SK-N-SH (cell line): ENCODE data around the gene TCF12. TPM values are rescaled to one million over a fixed set of nuclear protein-coding genes. Genes with fewer than 3 reads are reported as not detected.
A peak's percentile ranks its signal among the peaks of the same experiment; 100 is the strongest.

ENCODE experiments used
- CTCF ChIA-PET: fragments of 300-600, 350-600 bp; formaldehyde crosslinking; extraction: SDS; loops from one replicate; lab custom pipeline; 2021; lab: Yijun Ruan, JAX
- POLR2A ChIA-PET: fragments of 350-600 bp; sonication (Branson Sonifier 250); formaldehyde crosslinking; extraction: SDS; loops from one replicate; lab custom pipeline; 2020; ENCODE audit warnings: antibody characterized with exemption, inconsistent platforms; lab: Yijun Ruan, JAX
- DNase-seq: peaks from one replicate; pipeline ENCODE4 v3.0.0; 2012
- H2AFZ ChIP-seq: fragments of 200-600 bp; sonication (generic); 2 replicates; pipeline ENCODE4 v1.8.1; 2016; ENCODE audit warnings: antibody characterized with exemption, mild to moderate bottlenecking, low read depth
- H3F3A ChIP-seq: fragments of 200-600 bp; sonication (generic); replicated peaks from 2 replicates; pipeline ENCODE3; 2016; ENCODE audit warnings: antibody characterized with exemption, mild to moderate bottlenecking; ENCODE audit not compliant: insufficient read depth
- H3K27ac ChIP-seq, 2 experiments: fragments of 200-500 bp in 1 of 2; fragments of 200-600 bp in 1 of 2; sonication (Bioruptor generic) in 1 of 2; sonication (generic), shearing (Covaris generic) in 1 of 2; 2 replicates each; pipeline versions ENCODE4 v1.5.1 to v1.6.1; 2014 to 2016; ENCODE audit warnings: low read depth in 2 of 2, inconsistent platforms in 1 of 2, low read length in 1 of 2, mild to moderate bottlenecking in 1 of 2, mixed read lengths in 1 of 2
- H3K27me3 ChIP-seq: fragments of 200-600 bp; sonication (generic), shearing (Covaris generic); 2 replicates; pipeline ENCODE4 v1.6.1; 2016; ENCODE audit warnings: mixed run types; ENCODE audit not compliant: insufficient read depth
- H3K36me3 ChIP-seq, 2 experiments: fragments of 200-500 bp in 1 of 2; fragments of 200-600 bp in 1 of 2; sonication (Bioruptor generic) in 1 of 2; sonication (generic) in 1 of 2; replicated peaks in 1 of 2; 2 replicates each; pipeline versions ENCODE3 to v1.5.1; 2014 to 2016; ENCODE audit warnings: low read length in 1 of 2, mild to moderate bottlenecking in 1 of 2; ENCODE audit not compliant: insufficient read depth in 2 of 2, control insufficient read depth in 1 of 2
- H3K4me1 ChIP-seq, 2 experiments: fragments of 200-500 bp in 1 of 2; fragments of 200-600 bp in 1 of 2; sonication (Bioruptor generic) in 1 of 2; sonication (generic), shearing (Covaris generic) in 1 of 2; 2 replicates each; pipeline versions ENCODE4 v1.5.1 to v1.6.1; 2014 to 2016; ENCODE audit warnings: low read depth in 1 of 2, low read length in 1 of 2, mixed run types in 1 of 2; ENCODE audit not compliant: insufficient read depth in 2 of 2, control insufficient read depth in 1 of 2
- H3K4me2 ChIP-seq: fragments of 200-600 bp; sonication (generic), shearing (Covaris generic); 2 replicates; pipeline ENCODE4 v1.6.1; 2017; ENCODE audit warnings: mixed run types
- H3K4me3 ChIP-seq, 2 experiments: fragments of 200-500 bp in 1 of 2; fragments of 200-600 bp in 1 of 2; sonication (Bioruptor generic) in 1 of 2; sonication (generic), shearing (Covaris generic) in 1 of 2; 2 replicates each; pipeline versions ENCODE4 v1.5.1 to v1.8.1; 2014 to 2016; ENCODE audit warnings: low read depth in 2 of 2, inconsistent platforms in 1 of 2, low read length in 1 of 2, mild to moderate bottlenecking in 1 of 2, mixed read lengths in 1 of 2, moderate library complexity in 1 of 2
- H3K79me2 ChIP-seq: fragments of 200-600 bp; sonication (generic); 2 replicates; pipeline ENCODE4 v1.8.1; 2017; ENCODE audit warnings: mild to moderate bottlenecking; ENCODE audit not compliant: insufficient read depth
- H3K9ac ChIP-seq: fragments of 200-600 bp; sonication (generic); 2 replicates; pipeline ENCODE4 v1.6.1; 2017; ENCODE audit warnings: mixed run types
- H3K9me2 ChIP-seq: fragments of 200-600 bp; sonication (generic); 2 replicates; pipeline ENCODE4 v1.6.1; 2017; ENCODE audit warnings: mixed run types
- H3K9me3 ChIP-seq: fragments of 200-600 bp; sonication (generic); 2 replicates; pipeline ENCODE4 v1.6.1; 2017; ENCODE audit warnings: mixed run types, mild to moderate bottlenecking, moderate library complexity
- H4K20me1 ChIP-seq: fragments of 200-600 bp; sonication (generic); 2 replicates; pipeline ENCODE4 v1.6.1; 2017; ENCODE audit warnings: mild to moderate bottlenecking, mixed run types; ENCODE audit not compliant: insufficient read depth
- ELF1 ChIP-seq: IDR thresholded peaks from 2 replicates; pipeline ENCODE4 v1.4.0; 2012
- EP300 ChIP-seq, 2 experiments: IDR thresholded peaks; 2 replicates each; pipeline versions ENCODE4 v1.4.0 to v1.6.1; 2012; ENCODE audit warnings: borderline replicate concordance in 1 of 2, low read depth in 1 of 2, low read length in 1 of 2
- GATA2 ChIP-seq: sonication (generic); formaldehyde crosslinking; IDR thresholded peaks from 2 replicates; pipeline ENCODE4 v1.5.0; 2020; ENCODE audit warnings: mild to moderate bottlenecking, missing genetic modification reagents
- JUND ChIP-seq: IDR thresholded peaks from 2 replicates; pipeline ENCODE4 v1.4.0; 2012
- MXI1 ChIP-seq: IDR thresholded peaks from 2 replicates; pipeline ENCODE4 v1.6.1; 2012; ENCODE audit warnings: mild to moderate bottlenecking, low read depth, low read length, improper control_type of control experiment
- NRF1 ChIP-seq: IDR thresholded peaks from 2 replicates; pipeline ENCODE4 v1.6.1; 2012; ENCODE audit warnings: low read depth, mild to moderate bottlenecking, low read length
- RCOR1 ChIP-seq: fragments of 150-350 bp; IDR thresholded peaks from 2 replicates; pipeline ENCODE4 v1.6.1; 2017; ENCODE audit warnings: antibody characterized with exemption, low read length
- REST ChIP-seq: IDR thresholded peaks from 2 replicates; pipeline ENCODE4 v1.6.1; 2012; ENCODE audit warnings: mild to moderate bottlenecking, low read depth, low read length, moderate library complexity
- RFX5 ChIP-seq: IDR thresholded peaks from 2 replicates; pipeline ENCODE4 v1.6.1; 2012; ENCODE audit warnings: mild to moderate bottlenecking, improper control_type of control experiment, low read length
- SIN3A ChIP-seq: IDR thresholded peaks from 2 replicates; pipeline ENCODE4 v1.6.1; 2012; ENCODE audit warnings: low read depth, mild to moderate bottlenecking, low read length, moderate library complexity, borderline replicate concordance
- TAF1 ChIP-seq: IDR thresholded peaks from 2 replicates; pipeline ENCODE4 v1.6.1; 2012; ENCODE audit warnings: low read depth, mild to moderate bottlenecking, low read length, moderate library complexity, borderline replicate concordance
- TEAD4 ChIP-seq: IDR thresholded peaks from 2 replicates; pipeline ENCODE4 v1.4.0; 2012; ENCODE audit warnings: mild to moderate bottlenecking, borderline replicate concordance; ENCODE audit not compliant: insufficient read depth
- USF2 ChIP-seq: fragments of 150-350 bp; IDR thresholded peaks from 2 replicates; pipeline ENCODE4 v1.6.1; 2017; ENCODE audit warnings: antibody characterized with exemption, low read length, low read depth, borderline replicate concordance
- ZBTB33 ChIP-seq: IDR thresholded peaks from 2 replicates; pipeline ENCODE4 v1.4.0; 2012; ENCODE audit warnings: low read depth, borderline replicate concordance
- WGBS: methylation state at CpG from one replicate; pipeline ENCODE4 v1.1.6; 2017; ENCODE audit warnings: low lambda C conversion rate; 5-methylcytosine and 5-hydroxymethylcytosine counted together
- polyA plus RNA-seq, 3 experiments: library from polyadenylated mRNA; depleted of rRNA; stranded (reverse); fragments of >200 nt; gene quantifications; 2 replicates each; pipeline ENCODE4 v1.2.3, GENCODE V29; 2012

TCF12 gene
- polyA plus RNA-seq, 1 of the 3 experiments (the other 2 are of a cell fraction), result 49.6 TPM

DNA sequence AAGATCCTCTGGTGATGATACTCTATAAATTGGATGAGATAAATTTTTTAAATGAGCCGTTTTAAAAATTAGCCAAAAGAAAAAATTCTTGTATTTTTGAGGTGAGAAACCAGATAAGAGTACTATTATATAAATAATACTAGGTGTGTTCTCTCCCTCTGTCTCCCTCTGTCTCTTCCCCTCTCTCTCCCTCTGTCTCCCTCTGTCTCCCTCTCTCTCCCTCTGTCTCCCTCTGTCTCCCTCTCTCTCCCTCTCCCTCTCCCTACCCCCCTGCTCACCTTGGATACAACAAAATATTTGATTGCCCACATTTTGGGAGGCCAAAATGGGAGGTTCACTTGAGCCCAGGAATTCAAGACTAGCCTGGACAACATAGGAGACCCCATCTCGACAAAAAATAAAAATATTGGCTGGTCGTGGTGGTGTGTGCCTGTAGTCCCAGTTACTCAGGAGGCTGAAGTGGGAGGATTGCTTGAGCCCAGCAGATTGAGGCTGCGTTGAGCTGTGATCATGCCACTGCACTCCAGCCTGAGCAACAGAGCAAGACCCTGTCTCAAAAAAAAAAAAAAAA is 168.5 kb downstream of the TCF12 start:
- CTCF ChIA-PET, result interaction anchor here (1.2 kb wide), 1 partner anchor 56 kb away, joined by 3 read pairs; no protein-coding TSS in a partner anchor
- Histone ChIP-seq H3K27me3 (no peaks in the 10 kb centered on the region), H3K4me1 (peaks cover 4 to 8% of the 10 kb centered on the region in 2 experiments; a peak in 3 of 4 replicates), H3K9ac (no peak overlapping the region), H3K4me3 (no peak overlapping the region), H3K79me2 (peaks cover 81% of the 10 kb centered on the region), H3F3A (peaks cover 5% of the 10 kb centered on the region), H3K36me3 (peaks cover 0 to 4% of the 10 kb centered on the region in 2 experiments), H3K9me2 (no peaks in the 10 kb centered on the region), H3K27ac (no peak overlapping the region), H4K20me1 (no peaks in the 10 kb centered on the region; the same call in 1 of the 2 replicates), H3K4me2 (no peak overlapping the region), H2AFZ (no peak overlapping the region), H3K9me3 (no peaks in the 10 kb centered on the region)
- no peak for DNase-seq
- 99% methylated on average over 4 of the region's 4 CpGs for WGBS
- POLR2A ChIA-PET, result no interaction called here
- TF ChIP-seq USF2, result no peak

DNA sequence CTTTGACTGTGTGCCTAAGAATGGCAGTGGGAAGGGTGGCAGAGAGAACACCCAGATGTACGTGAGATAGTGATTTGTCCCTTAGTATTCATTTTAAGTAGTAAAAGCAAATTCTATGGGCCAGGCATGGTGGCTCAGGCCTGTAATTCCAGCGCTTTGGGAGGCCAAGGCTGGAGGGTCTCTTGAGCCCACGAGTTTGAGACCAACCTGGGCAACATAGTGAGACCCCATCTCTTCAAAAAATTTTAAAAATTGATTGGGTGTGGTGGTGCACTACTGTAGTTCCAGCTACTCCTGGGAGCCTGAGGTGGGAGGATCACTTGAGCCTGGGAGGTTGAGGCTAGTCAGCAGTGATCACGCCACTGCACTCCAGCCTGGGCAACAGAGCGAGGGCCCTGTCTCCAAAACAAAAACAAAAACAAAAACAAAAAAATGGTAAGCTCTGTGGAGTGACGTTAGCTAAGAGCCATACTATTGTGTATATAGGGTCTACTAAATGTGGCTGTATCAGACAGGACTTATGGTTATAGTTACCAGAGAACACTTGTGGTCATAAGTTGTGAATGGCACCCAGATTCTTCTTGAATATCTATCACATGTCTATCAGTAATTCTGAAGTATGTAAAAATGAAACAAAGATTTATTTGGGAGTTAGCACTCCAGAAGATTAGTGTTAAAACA is 171.5 kb downstream of the TCF12 start:
- H3K9me2 ChIP-seq, result no peaks in the 10 kb centered on the region
- peaks cover 66% of the 10 kb centered on the region for H3K79me2 ChIP-seq
- no peaks in the 10 kb centered on the region; the same call in 1 of the 2 replicates for H4K20me1 ChIP-seq
- H3K4me1 ChIP-seq, result peaks cover 0 to 4% of the 10 kb centered on the region in 2 experiments; a peak in 3 of 4 replicates
- 95% methylated on average over 6 of the region's 6 CpGs for WGBS
- no peak overlapping the region for H3K9ac ChIP-seq
- H3F3A ChIP-seq, result peaks cover 8% of the 10 kb centered on the region
- ChIA-PET POLR2A (no interaction called here), CTCF (no interaction called here)
- TF ChIP-seq ELF1, result no peak
- TF ChIP-seq NRF1, result no peak
- TF ChIP-seq TEAD4, result no peak
- no peak for TF ChIP-seq JUND
- no peak for TF ChIP-seq RFX5
- no peak for TF ChIP-seq GATA2 (CRISPR knock-in tag)
- no peak for TF ChIP-seq TAF1
- TF ChIP-seq RCOR1, result no peak
- no peak for TF ChIP-seq USF2
- no peak for TF ChIP-seq EP300 (IDR thresholded peaks at IDR 0.05; ENCODE audit: borderline replicate concordance in 1 of 2, low read depth in 1 of 2, low read length in 1 of 2)
- TF ChIP-seq SIN3A, result no peak
- no peak for TF ChIP-seq REST
- TF ChIP-seq MXI1, result no peak
- TF ChIP-seq ZBTB33, result no peak
- no peak overlapping the region for H2AFZ ChIP-seq
- H3K27ac ChIP-seq, result 0 out of 4 replicates have a peak overlapping the region, but pooled peaks of 1 of the 2 experiments have one; percentile 23
- H3K9me3 ChIP-seq, result no peaks in the 10 kb centered on the region
- H3K4me3 ChIP-seq, result no peak overlapping the region
- H3K36me3 ChIP-seq, result peaks cover 17 to 33% of the 10 kb centered on the region in 2 experiments
- no peak for DNase-seq
- H3K4me2 ChIP-seq, result no peak overlapping the region
- H3K27me3 ChIP-seq, result no peaks in the 10 kb centered on the region
